Measurements from ENCODE around the gene ZDHHC7.
"Not testable (repeated sequence)": the region's sequence is repeated elsewhere in the genome, so short reads cannot be mapped to it uniquely, and the experiment has no call there.

The ZDHHC7 gene

DNA sequence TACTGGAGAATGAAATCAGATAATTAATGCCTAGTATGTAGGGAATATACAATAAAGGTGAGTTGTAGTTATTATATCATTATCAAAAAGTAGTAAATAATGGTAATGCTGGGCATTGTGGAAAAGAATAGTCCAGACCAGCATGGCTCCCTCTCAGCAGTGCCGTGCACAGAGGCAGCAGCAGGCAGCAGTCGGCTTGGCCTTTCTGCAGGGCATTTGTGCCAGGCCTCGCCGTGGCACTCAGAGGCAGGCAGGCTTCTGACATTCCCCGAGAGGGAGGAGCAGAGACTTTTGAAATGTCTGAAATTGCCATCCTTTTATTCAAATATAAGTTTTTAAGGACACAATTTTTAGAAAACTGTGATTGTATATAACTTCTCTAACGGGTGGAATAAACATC is 31.3 kb upstream of the ZDHHC7 start:
- DNase-seq: no peak

DNA sequence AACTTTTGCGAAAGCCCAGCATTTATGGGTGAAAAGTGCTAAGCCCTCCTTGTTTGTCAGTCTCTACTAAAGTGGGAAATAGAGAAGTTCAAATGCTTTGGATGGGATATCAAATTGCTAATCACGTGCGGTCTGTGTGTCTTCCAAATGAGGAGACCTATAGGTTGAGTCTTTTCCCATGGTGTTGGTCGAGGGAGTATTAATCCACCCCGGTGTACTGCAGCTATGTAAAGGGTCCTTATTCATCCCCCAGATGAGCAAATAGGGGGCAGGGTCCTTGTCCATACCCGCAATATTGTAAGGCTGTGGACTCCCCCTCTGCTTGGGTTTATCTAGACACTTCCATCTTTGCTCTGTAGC is 30.8 kb upstream of the ZDHHC7 start:
- DNase-seq: no peak

GRCh38 chr16:85041219-85042166 is 30.2 kb upstream of the ZDHHC7 start:
- DNase-seq: no peak

GRCh38 chr16:85040685-85041084 is 29.4 kb upstream of the ZDHHC7 start:
- no peak for DNase-seq

- DNase-seq: no peak
These were observed 26.4 kb upstream of the ZDHHC7 start for GRCh38 chr16:85037721-85038120.

GRCh38 chr16:85037050-85037410 is 25.7 kb upstream of the ZDHHC7 start:
- no peak for DNase-seq

- DNase-seq: no peak
These were observed 25.1 kb upstream of the ZDHHC7 start for GRCh38 chr16:85036236-85037049.

DNA sequence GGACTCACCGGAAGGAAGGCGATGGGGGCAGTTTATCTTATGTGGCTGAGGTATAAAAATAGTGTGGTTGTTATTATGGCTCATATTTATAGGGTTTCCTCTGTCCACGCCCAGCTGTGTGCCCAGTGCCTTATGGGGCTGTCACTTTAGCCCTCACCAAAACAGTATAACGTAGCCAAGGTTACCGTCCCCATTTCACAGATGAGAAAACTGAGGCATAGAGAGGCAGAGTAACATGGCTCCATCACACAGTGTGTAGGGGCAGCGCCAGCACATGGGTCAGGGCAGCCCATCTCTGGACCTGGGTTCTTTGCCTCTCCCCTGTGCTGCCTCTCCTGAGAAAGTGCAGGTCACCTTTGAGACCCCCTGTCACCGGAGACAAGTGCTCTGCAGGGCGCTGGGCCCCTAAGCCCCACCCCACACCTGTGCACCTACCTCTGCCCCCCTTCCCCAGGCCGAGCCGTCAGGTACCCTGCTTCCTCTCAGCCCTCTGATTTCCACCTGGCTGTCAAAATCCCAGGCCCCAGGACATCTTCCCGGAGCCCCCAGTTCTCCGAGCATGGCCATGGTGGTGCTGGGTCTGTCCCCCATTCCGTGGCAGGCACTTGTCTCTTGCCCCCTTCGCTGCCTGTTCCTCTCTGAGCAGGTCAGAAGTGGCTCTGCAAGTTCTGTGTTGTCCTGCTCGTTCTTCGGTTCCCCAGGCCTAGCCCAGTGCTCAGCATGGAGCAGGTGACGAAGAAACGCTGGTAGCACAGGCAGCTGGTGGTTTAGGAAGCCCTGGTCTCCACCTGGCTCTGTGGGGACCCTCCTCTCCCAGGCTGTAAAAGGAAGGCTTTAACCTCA is 23.5 kb upstream of the ZDHHC7 start:
- no peak for DNase-seq

- no peak for DNase-seq
These were observed 21.8 kb upstream of the ZDHHC7 start for GRCh38 chr16:85033171-85033570.

- DNase-seq: not testable (repeated sequence)
These were observed 20.9 kb upstream of the ZDHHC7 start for GRCh38 chr16:85032187-85032586.

DNA sequence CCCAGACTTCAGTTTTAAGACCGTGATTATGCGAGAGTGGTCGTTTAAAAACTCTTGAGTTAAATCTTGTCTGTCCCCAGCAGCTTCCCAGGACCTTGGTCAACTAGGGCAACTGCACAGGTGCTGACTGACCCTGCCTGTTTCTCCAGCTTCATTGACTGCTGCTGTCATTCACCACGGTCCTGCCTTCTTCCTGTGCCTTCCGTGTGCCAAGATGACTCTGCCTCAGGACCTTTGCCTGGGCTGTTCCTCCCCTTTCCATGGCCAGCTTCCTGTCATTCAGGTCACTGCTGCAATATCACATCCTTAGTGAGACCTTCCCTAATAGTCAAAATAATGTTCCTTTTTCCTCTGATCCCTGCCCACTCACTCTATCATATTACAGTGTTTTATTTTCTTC is 20.1 kb upstream of the ZDHHC7 start:
- DNase-seq: no peak

GRCh38 chr16:85029981-85030401 is 18.7 kb upstream of the ZDHHC7 start:
- DNase-seq: no peak

DNA sequence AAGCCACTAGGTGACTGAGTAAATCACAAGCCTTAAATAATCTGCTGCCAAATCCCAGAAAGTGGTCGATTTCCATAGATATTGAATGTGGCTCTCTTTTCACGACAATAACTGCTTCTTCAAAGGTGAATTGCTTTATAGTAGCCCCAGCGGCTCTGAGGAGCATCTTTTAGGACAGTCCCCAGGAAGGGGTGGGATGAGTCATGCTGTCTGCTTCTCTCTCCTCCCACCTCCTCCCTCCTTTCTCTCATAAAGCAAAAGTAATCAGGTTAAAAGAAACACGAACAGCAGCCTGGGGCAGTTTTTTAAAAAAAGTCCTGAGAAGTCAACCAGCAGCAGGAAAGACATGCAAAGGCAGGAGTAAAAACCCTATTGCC is 18.1 kb upstream of the ZDHHC7 start:
- no peak for DNase-seq

GRCh38 chr16:85028685-85029407 is 17.5 kb upstream of the ZDHHC7 start:
- no peak for DNase-seq

- DNase-seq: no peak
These were observed 16.8 kb upstream of the ZDHHC7 start for GRCh38 chr16:85027958-85028684.

DNA sequence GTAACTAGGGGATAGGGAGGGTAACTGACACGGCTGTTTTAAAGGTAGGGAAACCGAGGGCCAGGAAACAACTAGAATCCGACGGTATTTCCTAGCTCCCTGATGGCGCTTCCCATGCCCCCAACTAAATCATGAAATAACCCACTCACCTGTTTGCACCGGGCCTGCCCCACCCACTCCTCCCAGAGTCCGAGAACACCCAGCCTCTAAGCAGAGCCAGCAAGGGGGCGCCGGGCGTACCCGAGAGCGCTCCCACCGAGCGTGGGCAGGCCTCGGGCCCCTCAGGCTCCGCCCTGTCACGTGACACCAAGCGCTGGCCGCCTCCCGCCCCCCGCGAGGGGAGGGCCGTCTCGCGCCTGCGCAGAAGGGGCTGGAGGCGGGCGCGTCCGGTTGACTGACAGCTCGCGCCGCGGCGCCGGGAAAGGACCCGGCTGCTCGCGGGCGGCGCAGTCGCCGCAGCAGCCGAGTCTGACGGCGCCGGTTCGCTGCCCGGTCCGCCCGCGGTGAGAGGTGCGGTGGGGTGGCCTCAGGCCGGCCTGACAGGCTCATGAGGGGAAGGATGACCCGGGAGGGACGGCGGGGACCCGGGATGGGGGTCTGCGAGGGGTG is 16.1 kb upstream of the ZDHHC7 start, which contains the start of gene KIAA0513:
KIAA0513 (plus strand) TSS at position 447 of the 609 bp plus-strand sequence. CDS start 39,277 bp downstream, outside the sequence.
- DNase-seq: peak; percentile 54

DNA sequence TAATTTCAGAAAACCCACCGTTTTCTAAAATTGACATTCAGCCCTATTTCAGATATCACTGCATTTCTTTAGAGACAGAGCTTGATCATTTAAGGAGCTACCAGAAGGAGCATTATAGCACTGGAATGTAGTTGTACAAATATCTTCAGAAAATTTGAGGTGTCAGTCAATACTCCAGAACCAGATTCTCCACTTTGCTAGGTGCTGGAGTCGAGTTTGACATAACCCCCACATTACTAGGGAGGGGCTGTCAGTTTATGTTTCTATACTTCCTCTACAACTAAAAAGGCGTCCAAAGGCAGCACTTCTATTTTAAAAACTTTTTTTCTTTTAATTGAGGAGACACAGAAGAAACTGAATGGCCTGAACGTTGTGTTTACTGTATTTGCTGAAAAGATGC is 15.4 kb upstream of the ZDHHC7 start:
- DNase-seq: no peak

DNA sequence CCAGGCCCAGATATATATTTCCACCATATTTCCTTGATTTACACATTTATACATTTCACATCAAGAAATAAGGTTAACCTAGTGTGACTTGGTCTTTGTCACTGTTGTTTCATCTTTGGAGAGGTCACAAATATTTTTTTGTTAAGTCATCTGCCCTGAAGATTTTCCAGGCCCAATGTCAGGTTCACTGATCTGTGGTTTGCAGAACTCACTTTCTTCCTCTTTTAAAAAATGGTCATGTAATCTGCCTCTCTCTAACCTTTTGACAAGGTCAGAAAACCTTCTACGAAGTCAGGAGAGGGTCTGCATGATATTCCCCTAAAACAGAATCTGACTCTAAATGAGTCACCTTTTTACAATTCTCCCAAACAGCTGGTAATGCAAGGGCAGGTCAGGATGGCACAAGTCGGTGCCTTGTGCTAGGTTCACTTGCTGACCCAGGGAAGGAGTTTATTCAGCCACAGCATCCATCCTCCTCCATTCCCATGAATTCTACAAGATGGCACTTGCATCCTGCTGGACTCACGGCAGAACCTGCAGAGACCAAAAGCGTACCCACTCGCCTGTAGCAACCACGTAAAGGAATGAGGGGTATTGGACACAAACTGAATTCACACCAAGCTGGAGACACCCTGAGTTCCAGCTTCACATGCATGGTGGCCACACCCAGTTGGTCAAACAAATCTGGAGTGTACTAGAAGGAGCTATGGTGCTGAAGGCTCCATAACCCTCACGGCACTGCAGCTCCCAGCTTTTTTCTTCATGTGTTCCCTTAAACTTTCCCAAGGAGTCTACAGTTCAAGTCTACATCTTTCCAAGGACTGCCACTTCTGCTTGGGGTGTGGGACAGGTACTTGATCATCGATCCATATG is 14.7 kb upstream of the ZDHHC7 start:
- DNase-seq: no peak

- no peak for DNase-seq
These were observed 8.4 kb upstream of the ZDHHC7 start for GRCh38 chr16:85019659-85020245.

All from NCI-H2081 treated with DMSO at 0.1 percent for 48 hours (cell line).